ENCODE measurements around the gene CMBL.

Gene CMBL

DNA sequence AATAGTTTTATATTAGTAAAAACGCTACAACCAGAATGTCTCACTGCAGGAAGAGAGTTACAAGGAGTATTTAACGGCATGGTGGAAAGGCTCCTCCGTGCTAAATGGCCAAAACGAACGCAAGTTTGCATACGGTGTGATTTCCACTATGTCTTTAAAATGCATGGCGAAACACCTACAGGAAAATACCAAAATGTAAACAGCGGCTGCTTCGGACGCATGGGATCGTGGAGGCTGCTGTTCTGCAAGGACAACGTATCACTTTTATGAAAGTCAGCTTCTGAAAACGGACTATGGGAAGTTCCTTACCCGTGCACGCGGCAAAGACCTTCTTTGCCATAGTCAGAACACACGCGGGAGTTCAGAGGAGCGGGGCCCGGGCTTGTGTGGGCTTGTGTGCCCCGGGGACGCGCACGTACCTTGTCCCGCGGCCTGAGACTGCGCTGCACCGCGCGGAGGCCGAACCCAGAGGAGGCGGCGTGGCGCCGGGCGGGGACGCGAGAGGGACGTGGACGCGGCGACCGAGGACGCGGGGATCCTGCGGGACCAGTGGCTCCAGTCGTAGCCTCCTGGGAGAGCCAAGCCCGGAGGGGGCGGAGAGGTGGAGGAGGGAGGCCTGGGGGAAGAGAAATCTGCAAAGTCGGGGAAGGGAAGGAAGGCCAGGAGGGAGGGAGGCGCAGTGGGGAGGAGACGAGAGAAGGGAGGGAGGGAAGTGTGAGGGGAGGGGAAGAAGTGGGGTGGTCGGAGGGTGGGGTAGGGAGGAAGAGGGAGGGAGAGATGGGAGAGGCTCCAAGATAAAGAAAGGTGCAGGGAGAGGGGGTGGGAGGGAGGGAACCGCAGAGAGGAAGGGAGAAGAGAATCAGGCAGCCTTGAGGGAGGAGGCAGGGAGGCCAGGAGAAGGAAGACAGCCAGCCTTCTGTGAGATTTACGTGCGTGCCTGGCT, at the start of gene CMBL:
TSS of gene CMBL (minus strand) at position 697 of the 943 bp plus-strand sequence. CDS start 17,140 bp downstream, outside the sequence.
- no peak for DNase-seq
- H3K27ac ChIP-seq, result no peak within 1 kb of the TSS

DNA sequence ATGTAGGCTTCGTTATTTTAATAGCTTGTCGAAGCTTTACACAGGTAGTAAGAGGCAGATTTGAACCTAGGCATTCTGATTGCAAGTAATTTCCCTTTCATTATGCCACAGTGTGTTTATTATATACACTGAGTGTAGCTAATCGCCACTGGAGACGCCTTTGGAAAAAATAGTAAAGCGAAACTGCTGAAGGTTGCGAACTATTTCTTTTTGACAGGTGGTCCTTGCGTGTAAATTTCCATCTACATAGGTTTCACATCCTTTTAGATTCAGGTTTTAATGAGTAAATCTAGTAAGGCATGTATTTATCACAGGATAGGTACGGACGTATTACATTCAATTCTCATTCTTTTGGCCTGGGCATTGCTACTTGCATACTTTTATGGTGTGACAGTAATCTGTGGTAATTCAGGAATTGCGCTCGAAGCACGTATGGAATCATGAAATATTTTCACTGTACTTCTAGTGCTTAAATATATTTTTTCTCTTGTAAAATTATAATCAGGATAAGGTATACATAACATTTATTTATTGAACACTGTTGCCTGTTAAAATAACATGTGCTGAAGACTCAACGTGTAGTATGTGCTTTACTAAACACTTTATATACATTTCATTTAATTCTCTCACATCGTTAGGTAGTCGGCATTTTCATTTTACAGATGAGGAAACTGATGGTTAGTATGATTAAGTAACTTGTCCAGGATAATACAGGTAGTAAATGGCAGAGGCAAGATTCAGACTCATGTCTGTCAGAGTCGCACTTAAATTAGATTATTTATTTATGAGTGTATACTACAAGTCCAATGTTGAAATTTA, 47.6 kb upstream of the CMBL start:
- no peaks in the 10 kb centered on the region for H3K9me3 ChIP-seq (ENCODE audit: severe bottlenecking)
- peak overlapping the region; percentile 100 for H3K27ac ChIP-seq
- TF ChIP-seq, protein P1, sequence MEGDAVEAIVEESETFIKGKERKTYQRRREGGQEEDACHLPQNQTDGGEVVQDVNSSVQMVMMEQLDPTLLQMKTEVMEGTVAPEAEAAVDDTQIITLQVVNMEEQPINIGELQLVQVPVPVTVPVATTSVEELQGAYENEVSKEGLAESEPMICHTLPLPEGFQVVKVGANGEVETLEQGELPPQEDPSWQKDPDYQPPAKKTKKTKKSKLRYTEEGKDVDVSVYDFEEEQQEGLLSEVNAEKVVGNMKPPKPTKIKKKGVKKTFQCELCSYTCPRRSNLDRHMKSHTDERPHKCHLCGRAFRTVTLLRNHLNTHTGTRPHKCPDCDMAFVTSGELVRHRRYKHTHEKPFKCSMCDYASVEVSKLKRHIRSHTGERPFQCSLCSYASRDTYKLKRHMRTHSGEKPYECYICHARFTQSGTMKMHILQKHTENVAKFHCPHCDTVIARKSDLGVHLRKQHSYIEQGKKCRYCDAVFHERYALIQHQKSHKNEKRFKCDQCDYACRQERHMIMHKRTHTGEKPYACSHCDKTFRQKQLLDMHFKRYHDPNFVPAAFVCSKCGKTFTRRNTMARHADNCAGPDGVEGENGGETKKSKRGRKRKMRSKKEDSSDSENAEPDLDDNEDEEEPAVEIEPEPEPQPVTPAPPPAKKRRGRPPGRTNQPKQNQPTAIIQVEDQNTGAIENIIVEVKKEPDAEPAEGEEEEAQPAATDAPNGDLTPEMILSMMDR (IDR thresholded peaks at IDR 0.05; ENCODE audit: low read depth, low read length), result no peak
- no peaks in the 10 kb centered on the region for H3K27me3 ChIP-seq (ENCODE audit: insufficient read depth, low read depth, severe bottlenecking)
- H3K36me3 ChIP-seq, result peaks cover 25% of the 10 kb centered on the region
- DNase-seq, result no peak
- peak overlapping the region; percentile 93 for H3K4me3 ChIP-seq (ENCODE audit: low read depth, low read length)

More for the DNA sequence above, at the start of gene CMBL:
- H3K36me3 ChIP-seq, result no peaks in the 10 kb centered on the region
- TF ChIP-seq, protein P1 (IDR thresholded peaks at IDR 0.05; ENCODE audit: low read depth, low read length), result no peak
- H3K9me3 ChIP-seq (ENCODE audit: severe bottlenecking), result no peaks in the 10 kb centered on the region
- H3K4me3 ChIP-seq (ENCODE audit: low read depth, low read length), result no peak within 1 kb of the TSS
- no peaks in the 10 kb centered on the region for H3K27me3 ChIP-seq (ENCODE audit: insufficient read depth, low read depth, severe bottlenecking)

DNA sequence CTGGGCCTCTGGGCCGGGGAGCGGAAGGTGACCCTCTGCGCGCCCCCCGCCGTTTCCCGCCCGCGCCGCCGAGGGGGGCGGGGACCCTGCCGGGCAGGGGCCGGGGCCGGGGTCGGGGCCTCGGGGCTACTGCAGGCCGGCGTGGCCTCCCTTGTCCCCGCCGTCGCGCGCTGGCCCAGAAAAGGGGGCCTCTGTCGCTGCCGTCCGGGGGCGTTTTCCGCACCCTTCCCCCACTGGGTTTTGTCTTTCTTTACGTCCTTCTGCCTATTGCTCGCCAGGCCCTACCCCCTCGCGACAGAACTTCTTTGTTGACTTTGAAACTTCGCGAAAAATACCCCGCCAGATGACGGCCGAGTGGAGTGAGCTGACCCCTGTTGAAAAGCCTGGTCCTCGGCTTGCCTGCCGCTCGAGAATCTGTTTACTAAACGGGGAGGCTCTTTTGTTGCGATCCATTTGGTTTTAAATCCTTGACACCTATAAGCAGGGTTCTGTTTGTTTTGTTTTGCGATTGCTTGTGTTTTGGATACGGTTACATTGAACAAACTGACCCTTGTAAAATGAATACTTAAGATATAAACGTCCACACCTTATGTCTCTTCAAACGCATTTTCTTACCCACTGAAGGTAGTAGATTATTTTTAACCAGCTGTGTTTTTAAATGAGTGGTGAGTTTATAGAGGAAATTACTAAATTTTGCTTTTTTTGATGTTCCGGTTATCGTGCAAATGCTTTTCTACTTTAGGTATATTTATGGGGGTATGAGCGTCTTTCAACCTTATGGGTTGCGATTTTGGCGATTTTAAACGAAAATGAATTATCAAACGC, 46.6 kb upstream of the CMBL start:
- no peaks in the 10 kb centered on the region for H3K9me3 ChIP-seq (ENCODE audit: severe bottlenecking)
- TF ChIP-seq, protein P1 (IDR thresholded peaks at IDR 0.05; ENCODE audit: low read depth, low read length), result no peak
- H3K4me3 ChIP-seq (ENCODE audit: low read depth, low read length), result peak overlapping the region; percentile 93
- DNase-seq, result peak; percentile 74
- no peaks in the 10 kb centered on the region for H3K27me3 ChIP-seq (ENCODE audit: insufficient read depth, low read depth, severe bottlenecking)
- peak overlapping the region; percentile 100 for H3K27ac ChIP-seq
- peaks cover 20% of the 10 kb centered on the region for H3K36me3 ChIP-seq

DNA sequence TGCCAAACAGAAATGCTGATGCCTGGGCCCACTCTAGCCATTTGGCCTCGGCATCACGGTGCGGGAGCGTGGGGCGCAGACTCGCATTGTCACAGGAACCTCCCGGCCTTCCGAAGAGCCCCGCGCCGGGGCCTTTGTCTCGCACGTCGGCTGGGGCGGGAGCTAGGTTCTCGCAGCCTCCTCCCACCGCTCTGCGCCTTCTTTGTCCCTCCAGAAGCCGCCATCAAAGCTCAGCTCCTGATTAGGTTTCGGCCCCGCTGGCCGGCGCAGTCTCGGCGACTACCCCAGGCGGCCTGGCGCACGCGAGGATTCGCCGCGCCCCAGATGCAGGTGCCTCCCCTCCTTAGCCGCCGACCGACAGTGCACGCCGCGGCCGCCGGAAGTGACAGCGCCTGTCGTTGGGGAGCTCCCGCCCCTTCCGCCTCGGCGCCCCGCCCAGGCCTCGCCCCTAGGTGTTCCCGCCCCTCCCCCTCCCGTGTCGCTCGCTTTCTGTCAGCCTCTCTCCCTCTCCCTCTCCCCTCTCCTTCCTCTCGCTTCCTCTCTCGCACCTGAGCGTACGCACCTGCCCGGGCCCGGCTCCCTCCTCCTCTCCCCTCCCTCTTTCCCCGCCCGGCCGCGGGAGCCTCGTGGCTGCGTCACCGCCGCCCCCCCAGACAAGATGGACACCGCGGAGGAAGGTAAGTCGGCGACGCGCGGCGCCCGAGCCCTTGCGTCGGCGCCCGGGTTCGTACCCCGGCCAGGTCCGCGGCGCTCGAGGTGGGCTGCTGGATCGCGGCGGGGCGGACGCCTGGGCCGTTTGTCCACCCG, 45.7 kb upstream of the CMBL start, which contains the start of gene MARCHF6:
TSS of gene MARCHF6 (plus strand) at position 455 of the 807 bp plus-strand sequence. CDS start at position 659, 204 bp downstream.
- peaks cover 15% of the 10 kb centered on the region for H3K36me3 ChIP-seq
- H3K4me3 ChIP-seq (ENCODE audit: low read depth, low read length), result peak within 1 kb of the TSS; percentile 93
- peak; percentile 99 for DNase-seq
- TF ChIP-seq, protein P1 (IDR thresholded peaks at IDR 0.05; ENCODE audit: low read depth, low read length), result no peak
- no peaks in the 10 kb centered on the region for H3K27me3 ChIP-seq (ENCODE audit: insufficient read depth, low read depth, severe bottlenecking)
- H3K9me3 ChIP-seq (ENCODE audit: severe bottlenecking), result no peaks in the 10 kb centered on the region
- H3K27ac ChIP-seq, result peak within 1 kb of the TSS; percentile 100

All from WERI-Rb-1 (cell line).